ENCODE results near the gene SLC7A6. TPM values are rescaled to one million over a fixed set of nuclear protein-coding genes. Genes with fewer than 3 reads are reported as not detected.
"Not testable (repeated sequence)": the region's sequence is repeated elsewhere in the genome, so short reads cannot be mapped to it uniquely, and the experiment has no call there.

The SLC7A6 gene
- total RNA-seq, 4 donors from 2014 or later: 23.4 to 55.6 (median 37.4) TPM

GRCh38 chr16:68288252-68288650, 23.9 kb downstream of the SLC7A6 start:
- WGBS, 2 donors: 71 to 94% methylated on average over 1 of the region's 1 CpG
- intact Hi-C loops (cut with DNase I; ENCODE audit: low total_unique reads): no loop called here
- H3K4me3 ChIP-seq (ENCODE audit: low read depth, poor library complexity, severe bottlenecking): no peak overlapping the region
- DNase-seq (ENCODE audit: low spot score in 2 of 2): no peak
- no peak for TF ChIP-seq CTCF (IDR thresholded peaks at IDR 0.05)

- DNase-seq (ENCODE audit: low spot score in 2 of 2); intact Hi-C loops (cut with DNase I; ENCODE audit: low total_unique reads); H3K4me3 ChIP-seq (ENCODE audit: low read depth, poor library complexity, severe bottlenecking): not testable (repeated sequence)
- 84 to 85% methylated on average over 9 of the region's 9 CpGs for WGBS, 2 donors
Observed at GRCh38 chr16:68288796-68289195, 24.5 kb downstream of the SLC7A6 start.

- intact Hi-C loops (cut with DNase I; ENCODE audit: low total_unique reads): no loop called here
- DNase-seq (ENCODE audit: low spot score in 2 of 2): no peak
- 95 to 98% methylated on average over 2 of the region's 2 CpGs for WGBS, 2 donors
- H3K4me3 ChIP-seq (ENCODE audit: low read depth, poor library complexity, severe bottlenecking): no peak overlapping the region
- TF ChIP-seq POLR2A (IDR thresholded peaks at IDR 0.05) (no peak), CTCF (IDR thresholded peaks at IDR 0.05) (no peak)
Observed at GRCh38 chr16:68289202-68289601, 24.9 kb downstream of the SLC7A6 start.

- no peak overlapping the region for H3K4me3 ChIP-seq (ENCODE audit: low read depth, poor library complexity, severe bottlenecking)
- TF ChIP-seq CTCF (IDR thresholded peaks at IDR 0.05) (no peak), POLR2A (IDR thresholded peaks at IDR 0.05) (no peak)
- intact Hi-C loops (cut with DNase I; ENCODE audit: low total_unique reads): no loop called here
- no peak for DNase-seq (ENCODE audit: low spot score in 2 of 2)
- 65 to 80% methylated on average over 4 of the region's 4 CpGs for WGBS, 2 donors
Observed at GRCh38 chr16:68289621-68290329, 25.4 kb downstream of the SLC7A6 start.

GRCh38 chr16:68290450-68290849, 26.1 kb downstream of the SLC7A6 start:
- intact Hi-C loops (cut with DNase I; ENCODE audit: low total_unique reads): no loop called here
- no peak for DNase-seq (ENCODE audit: low spot score in 2 of 2)
- 73 to 80% methylated on average over 6 of the region's 6 CpGs for WGBS, 2 donors
- TF ChIP-seq POLR2A (IDR thresholded peaks at IDR 0.05) (no peak), CTCF (IDR thresholded peaks at IDR 0.05) (no peak)
- no peak overlapping the region for H3K4me3 ChIP-seq (ENCODE audit: low read depth, poor library complexity, severe bottlenecking)

GRCh38 chr16:68291227-68291626, 26.9 kb downstream of the SLC7A6 start:
- 70 to 80% methylated on average over 4 of the region's 4 CpGs for WGBS, 2 donors
- TF ChIP-seq CTCF (IDR thresholded peaks at IDR 0.05) (no peak), POLR2A (IDR thresholded peaks at IDR 0.05) (no peak)
- intact Hi-C loops (cut with DNase I; ENCODE audit: low total_unique reads): no loop called here
- H3K4me3 ChIP-seq (ENCODE audit: low read depth, poor library complexity, severe bottlenecking): no peak overlapping the region
- DNase-seq (ENCODE audit: low spot score in 2 of 2): no peak
